GM18907 (cell line): ENCODE results near the gene PLCB4.

Source experiments
- ATAC-seq: cut with Tn5 transposase; IDR thresholded peaks from one replicate; pipeline ENCODE4 v1.9.1; 2021; ENCODE audit warnings: mild to moderate bottlenecking, moderate library complexity; ENCODE audit not compliant: unreplicated experiment

The PLCB4 gene

GRCh38 chr20:9166153-9166780 lies 97.4 kb downstream of the PLCB4 start:
- no peak for ATAC-seq

GRCh38 chr20:9169409-9169808 lies 100.5 kb downstream of the PLCB4 start:
- ATAC-seq, result no peak

DNA sequence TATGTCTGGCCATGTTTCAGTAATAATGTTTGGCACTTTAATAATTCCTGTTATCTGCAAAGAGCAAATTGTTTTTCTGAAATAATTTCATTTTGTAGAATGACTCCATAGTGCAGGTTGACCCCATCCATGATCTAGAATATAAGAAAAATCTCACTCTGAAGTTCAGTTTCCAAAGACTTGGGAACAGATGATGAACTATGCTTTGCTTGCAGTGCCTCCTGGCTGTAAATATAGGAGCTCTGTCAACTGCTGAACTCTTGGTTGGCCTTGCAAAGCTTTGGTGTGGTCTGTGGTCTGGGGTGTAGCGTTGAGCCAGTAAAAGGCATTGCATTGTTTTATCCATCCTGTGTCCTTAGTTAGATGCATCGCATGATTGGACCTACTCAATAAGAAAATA lies 104.0 kb downstream of the PLCB4 start:
- ATAC-seq, result no peak

GRCh38 chr20:9177278-9177677 lies 108.4 kb downstream of the PLCB4 start:
- ATAC-seq, result no peak

GRCh38 chr20:9179193-9179802 lies 110.4 kb downstream of the PLCB4 start:
- ATAC-seq, result no peak

DNA sequence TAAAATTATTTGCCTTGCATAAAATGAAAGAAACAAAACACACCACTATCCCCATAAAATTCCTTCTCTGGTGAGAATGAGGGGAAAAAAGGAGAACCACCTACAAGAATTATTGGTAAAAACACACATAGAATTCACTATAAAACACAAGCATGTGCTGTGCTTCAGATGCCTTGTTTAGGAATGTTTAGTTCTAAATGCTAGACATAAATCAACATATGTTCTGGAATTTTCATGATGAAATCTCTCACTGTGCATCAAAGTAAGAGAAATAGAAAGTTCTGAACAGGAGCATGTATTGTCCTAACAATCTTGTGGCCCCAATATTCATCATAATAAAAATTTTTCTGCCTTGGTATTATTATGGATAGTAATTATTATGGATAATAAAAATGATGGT lies 111.0 kb downstream of the PLCB4 start:
- no peak for ATAC-seq

DNA sequence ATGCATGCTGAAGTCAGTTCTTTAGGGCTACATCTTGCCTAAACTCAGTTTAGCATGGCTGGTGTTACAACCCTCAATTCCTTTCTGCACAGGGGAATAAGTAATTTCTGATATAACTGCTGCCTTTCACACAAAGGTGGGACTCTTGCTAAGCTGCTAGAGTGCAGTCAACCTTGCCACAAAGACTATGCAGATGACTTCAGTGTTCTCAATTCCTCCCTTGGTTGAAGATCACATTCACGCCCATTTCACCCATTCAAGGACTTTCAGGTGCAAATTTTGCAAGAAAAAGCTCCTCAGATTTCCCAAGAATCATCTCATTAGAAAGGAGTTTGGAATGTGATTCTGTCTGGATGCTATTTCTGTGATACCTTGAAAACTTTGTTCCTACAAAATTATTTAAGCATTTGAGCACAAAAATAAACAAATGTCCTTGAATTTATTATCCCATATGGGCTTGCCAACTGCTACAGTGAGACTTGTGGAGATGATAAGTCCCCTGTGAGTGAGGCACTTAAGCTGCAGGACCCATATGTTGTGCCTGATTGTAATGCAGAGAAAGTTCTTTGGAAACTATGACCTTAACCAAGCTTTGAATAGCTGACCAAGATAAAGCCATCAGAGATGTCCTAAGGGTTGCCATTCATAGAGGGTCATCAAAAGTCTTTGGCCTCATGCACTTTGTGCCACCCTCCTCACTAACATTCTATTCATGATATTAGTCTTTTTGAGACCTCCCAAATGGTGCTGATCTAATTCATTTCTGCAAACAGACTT lies 111.8 kb downstream of the PLCB4 start:
- no peak for ATAC-seq

- no peak for ATAC-seq
Measured at GRCh38 chr20:9185511-9185910, 116.6 kb downstream of the PLCB4 start.

DNA sequence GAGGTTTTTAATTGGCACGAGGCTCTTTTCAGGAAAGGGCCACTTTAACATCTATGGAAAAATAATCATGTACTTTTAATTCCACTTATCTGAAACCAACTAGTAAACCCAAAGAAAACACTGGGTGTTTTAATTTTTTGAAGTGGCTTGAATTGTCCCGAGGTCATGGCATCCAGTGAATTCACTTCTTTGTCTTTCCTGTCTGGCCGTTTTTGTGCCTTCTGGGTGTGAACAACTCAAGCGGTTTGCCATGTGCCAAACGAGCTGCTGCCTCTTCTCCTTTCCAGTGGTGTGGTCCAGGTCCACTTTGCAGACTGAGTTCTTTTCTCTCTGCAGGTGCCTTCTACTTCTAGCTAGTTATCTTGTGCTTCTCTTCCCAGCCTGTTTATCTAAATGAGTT lies 117.5 kb downstream of the PLCB4 start:
- ATAC-seq, result no peak

- no peak for ATAC-seq
Measured at GRCh38 chr20:9195031-9195430, 126.1 kb downstream of the PLCB4 start.

GRCh38 chr20:9196110-9196509 lies 127.2 kb downstream of the PLCB4 start:
- no peak for ATAC-seq

DNA sequence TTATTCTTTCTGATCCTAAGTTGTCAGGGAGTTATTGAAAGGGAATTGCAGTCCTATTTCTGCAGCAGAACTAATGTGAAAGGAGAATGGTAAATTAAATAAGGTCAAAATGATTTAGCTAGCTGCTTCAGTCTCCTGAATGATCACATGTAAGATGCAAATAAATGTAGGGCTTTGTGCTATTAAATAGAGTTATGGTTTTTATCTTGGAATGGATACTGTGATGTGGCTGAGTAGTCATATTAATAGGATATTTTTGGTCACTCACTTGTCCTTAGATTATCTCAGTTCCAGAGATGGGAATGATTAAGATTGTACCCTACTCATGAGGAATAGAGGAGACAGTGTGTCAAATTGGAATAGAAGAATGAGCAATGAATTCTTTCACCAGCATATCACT lies 129.6 kb downstream of the PLCB4 start:
- ATAC-seq, result no peak

DNA sequence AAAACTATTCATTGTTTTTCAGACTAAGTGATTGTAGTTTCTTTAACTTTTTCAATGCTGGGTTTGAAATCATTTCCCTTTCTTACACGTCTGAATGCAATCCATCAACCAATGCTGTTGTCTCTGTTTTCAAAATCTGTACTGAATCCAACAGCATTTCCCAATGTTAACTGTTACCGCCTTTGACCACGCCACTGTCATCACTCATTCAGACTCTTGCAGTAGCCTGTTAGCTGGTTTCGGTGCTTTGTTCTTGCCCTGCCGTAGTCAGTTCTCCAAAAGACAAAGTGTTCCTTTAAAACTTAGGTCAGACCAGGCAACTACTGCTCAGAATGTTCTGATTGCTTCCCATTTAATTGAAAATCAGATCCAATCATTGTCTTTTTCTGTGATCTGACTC lies 131.3 kb downstream of the PLCB4 start:
- no peak for ATAC-seq

GRCh38 chr20:9200620-9201019 lies 131.7 kb downstream of the PLCB4 start:
- no peak for ATAC-seq

GRCh38 chr20:9202420-9203080 lies 133.7 kb downstream of the PLCB4 start:
- ATAC-seq, result no peak

DNA sequence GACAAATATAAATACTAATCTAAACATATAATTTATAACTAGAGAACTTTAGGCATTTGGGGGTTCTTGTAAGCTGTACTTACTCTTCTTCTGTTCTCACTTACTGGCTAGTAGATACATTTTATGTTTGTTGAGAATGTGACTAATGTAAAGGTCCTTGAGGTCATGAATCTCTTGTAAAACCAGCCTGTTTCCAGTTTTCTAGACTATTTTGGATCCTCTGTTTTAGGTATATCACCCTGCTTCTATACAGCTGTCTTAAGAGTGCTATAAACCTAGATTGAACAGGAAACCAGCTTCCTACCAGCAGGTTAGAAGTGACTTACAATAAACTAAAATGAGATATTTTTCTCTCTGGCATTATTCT lies 134.2 kb downstream of the PLCB4 start:
- ATAC-seq, result no peak

DNA sequence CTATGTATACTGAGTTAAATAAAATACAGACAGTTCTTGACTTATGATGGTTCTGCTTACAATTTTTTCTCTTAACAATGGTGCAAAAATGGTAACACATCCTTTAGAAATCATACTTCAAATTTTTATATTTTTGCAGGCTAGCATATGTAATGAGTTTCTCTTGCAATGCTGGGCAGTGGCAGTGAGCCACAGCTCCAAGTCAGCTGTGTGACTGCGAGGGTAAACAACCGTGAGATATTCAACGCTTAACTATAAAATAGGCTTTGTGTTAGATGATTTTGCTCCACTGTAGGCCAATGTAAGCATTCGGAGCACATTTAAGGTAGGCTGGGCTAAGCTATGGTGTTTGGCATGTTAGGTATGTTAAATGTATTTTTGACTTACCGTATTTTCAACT lies 136.1 kb downstream of the PLCB4 start:
- no peak for ATAC-seq

DNA sequence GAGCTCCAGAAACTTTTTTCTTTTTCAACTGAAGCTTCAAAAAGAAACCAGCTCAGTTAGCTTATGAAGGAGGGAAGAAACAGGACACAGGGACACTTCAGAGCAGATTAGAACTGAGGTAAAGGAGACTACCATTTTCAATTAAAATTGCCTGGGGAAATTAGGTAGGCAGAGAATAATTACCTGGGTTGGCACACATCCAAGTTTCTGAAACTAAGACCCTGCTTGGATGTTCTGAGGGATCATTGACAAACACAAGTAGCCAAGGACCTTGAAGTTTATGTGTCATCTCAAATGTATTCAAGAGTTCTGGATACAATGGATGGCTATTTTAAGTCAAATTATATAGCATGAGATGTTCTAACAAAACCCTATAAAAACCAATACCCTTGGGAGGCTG lies 137.6 kb downstream of the PLCB4 start:
- no peak for ATAC-seq

DNA sequence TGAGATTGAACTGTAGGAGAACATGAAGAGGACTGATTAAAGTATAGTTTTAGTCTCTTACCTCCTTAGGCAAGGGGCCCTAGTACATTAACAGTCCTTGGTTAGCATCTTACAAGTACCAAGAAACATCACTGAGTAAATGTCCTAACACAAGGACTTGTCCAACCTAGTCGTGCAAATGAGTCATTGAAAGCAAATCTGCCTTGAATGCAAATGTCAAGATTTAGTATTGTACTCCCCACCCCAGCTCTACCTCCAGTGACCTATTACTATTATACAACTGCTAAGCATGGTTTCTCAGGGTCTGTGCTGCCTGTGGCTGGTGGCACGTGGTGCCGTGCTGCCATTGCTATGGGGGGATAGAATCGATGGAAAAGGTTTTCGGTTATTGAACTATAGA lies 138.4 kb downstream of the PLCB4 start:
- ATAC-seq, result no peak

GRCh38 chr20:9210356-9210755 lies 141.5 kb downstream of the PLCB4 start:
- ATAC-seq, result no peak

- ATAC-seq, result no peak
Measured at GRCh38 chr20:9211016-9211760, 142.3 kb downstream of the PLCB4 start.
